Measurements from ENCODE around the gene BICDL1.

- TF ChIP-seq CTCF (IDR thresholded peaks at IDR 0.05) (no peak), POLR2A (IDR thresholded peaks at IDR 0.05) (no peak), EP300 (IDR thresholded peaks at IDR 0.05) (no peak), POLR2AphosphoS5 (IDR thresholded peaks at IDR 0.05) (no peak)
Measured at GRCh38 chr12:120069278-120069677, 80.2 kb downstream of the BICDL1 start.

Data from suprapubic skin (tissue), 4 donors.